ENCODE results near the gene ABLIM1. TPM values are rescaled to one million over a fixed set of nuclear protein-coding genes. Genes with fewer than 3 reads are reported as not detected.

ABLIM1 gene
- total and polyA plus RNA-seq, 2 experiments from 2014 or later, result 21.9 to 45.1 TPM

- TF ChIP-seq REST (IDR thresholded peaks at IDR 0.05; ENCODE audit: unreplicated experiment), result no peak
Measured at GRCh38 chr10:114685456-114685855, 27.4 kb upstream of the ABLIM1 start (continued).

- Mint-ChIP-seq H3K4me3 (no peak overlapping the region), H3K36me3 (ENCODE audit: low read depth) (no peaks in the 10 kb centered on the region), H3K27ac (no peak overlapping the region), H3K4me1 (peaks cover 6% of the 10 kb centered on the region), H3K9me3 (no peaks in the 10 kb centered on the region), H3K27me3 (ENCODE audit: insufficient read depth, low read depth, poor library complexity) (peaks cover 6% of the 10 kb centered on the region)
- TF ChIP-seq ZNF462 (CRISPR knock-in tag; IDR thresholded peaks at IDR 0.05), result no peak
- TF ChIP-seq EZH2 (IDR thresholded peaks at IDR 0.05; ENCODE audit: low read depth, unreplicated experiment), result no peak
- TF ChIP-seq ZNF114 (CRISPR knock-in tag; IDR thresholded peaks at IDR 0.05), result no peak
- TF ChIP-seq REST (IDR thresholded peaks at IDR 0.05; ENCODE audit: unreplicated experiment), result no peak
- H4K20me1 ChIP-seq (replicated peaks; ENCODE audit: insufficient read depth), result no peaks in the 10 kb centered on the region
- H3K27ac ChIP-seq (ENCODE audit: low read depth), result no peak overlapping the region
- no peaks in the 10 kb centered on the region for H3K4me1 ChIP-seq (ENCODE audit: insufficient read depth)
- H3K79me2 ChIP-seq (replicated peaks; ENCODE audit: insufficient read depth), result no peaks in the 10 kb centered on the region
- H3F3A ChIP-seq (replicated peaks; ENCODE audit: low read depth), result no peaks in the 10 kb centered on the region
- no peaks in the 10 kb centered on the region for H3K9me2 ChIP-seq (ENCODE audit: insufficient read depth)
- ATAC-seq, result no peak
- H3K36me3 ChIP-seq (ENCODE audit: insufficient read depth), result no peaks in the 10 kb centered on the region
- H3K4me3 ChIP-seq, result no peak overlapping the region
- DNase-seq (ENCODE audit: low spot score), result no peak
- H2AFZ ChIP-seq, result no peak overlapping the region
- H3K27me3 ChIP-seq (ENCODE audit: insufficient read depth), result no peaks in the 10 kb centered on the region
- H3K4me2 ChIP-seq, result no peak overlapping the region
Measured at GRCh38 chr10:114684822-114685209, 26.7 kb upstream of the ABLIM1 start.
